ENCODE data around the gene PKD1. TPM values are rescaled to one million over a fixed set of nuclear protein-coding genes. Genes with fewer than 3 reads are reported as not detected.

The PKD1 gene
- total and polyA plus RNA-seq, 7 experiments from 2014 or later, result 4.9 to 153 (median 97.6) TPM

DNA sequence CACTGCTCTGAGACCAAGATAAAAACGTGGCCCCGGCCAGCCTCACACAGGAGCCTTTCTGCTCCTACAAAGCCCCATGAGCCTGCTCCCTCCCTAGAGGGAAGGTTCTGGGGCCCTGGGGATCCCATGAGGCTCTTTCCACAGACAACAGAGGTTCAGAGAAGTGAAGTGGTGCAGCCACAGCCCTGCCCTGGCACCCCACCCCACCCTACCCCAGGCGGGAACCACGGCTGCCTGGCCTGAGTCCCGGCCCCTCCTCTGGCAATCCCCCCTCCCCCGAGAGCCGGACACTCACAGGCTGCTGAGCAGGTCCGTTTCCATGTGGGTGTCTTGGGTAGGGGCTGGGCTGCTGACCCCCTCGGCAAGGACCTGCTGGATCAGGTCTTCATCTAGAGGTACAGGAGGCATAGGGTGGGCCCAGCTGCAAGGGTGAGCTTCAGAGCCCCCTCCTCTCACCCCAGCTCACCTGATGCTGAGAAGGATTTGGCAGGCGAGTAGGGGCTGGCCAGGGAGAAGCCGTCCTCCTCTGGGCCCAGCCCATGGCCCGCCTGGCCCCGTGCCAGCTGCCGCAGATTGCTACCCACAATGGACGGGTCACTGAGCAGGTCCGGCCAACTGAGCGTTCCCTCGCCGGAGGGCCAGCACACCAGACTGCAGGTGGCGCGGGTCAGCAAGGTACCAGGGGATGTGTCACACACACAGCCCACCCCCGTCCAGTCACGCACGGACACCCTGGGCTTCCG, 38.7 kb downstream of the PKD1 start:
- H3K4me1 Mint-ChIP-seq, result no peaks in the 10 kb centered on the region
- no peak overlapping the region for H3K4me3 ChIP-seq (ENCODE audit: low read length)
- H3K27me3 Mint-ChIP-seq, result no peaks in the 10 kb centered on the region
- H3K27ac ChIP-seq (ENCODE audit: low read depth, low read length), result no peak overlapping the region
- no peaks in the 10 kb centered on the region for H3K9me3 ChIP-seq (ENCODE audit: control insufficient read depth in 2 of 3, low read length in 3 of 3)
- intact Hi-C loops (cut with micrococcal nuclease), result no loop called here
- no peak overlapping the region for H3K27ac Mint-ChIP-seq
- H3K4me3 Mint-ChIP-seq, result no peak overlapping the region
- H3K36me3 Mint-ChIP-seq, result peaks cover 0 to 7% (median 0%) of the 10 kb centered on the region in 5 donors
- ChIA-PET CTCF (no interaction called here), POLR2A (no interaction called here)
- ATAC-seq (no peak), DNase-seq (no peak)
- H3K27me3 ChIP-seq (ENCODE audit: control insufficient read depth in 2 of 2, insufficient read depth in 2 of 2, low read length in 2 of 2), result no peaks in the 10 kb centered on the region
- no peaks in the 10 kb centered on the region for H3K9me3 Mint-ChIP-seq
- no peaks in the 10 kb centered on the region for H3K4me1 ChIP-seq (ENCODE audit: control insufficient read depth in 2 of 2, insufficient read depth in 2 of 2, low read length in 2 of 2)
- peaks cover 0 to 62% (median 0%) of the 10 kb centered on the region in 3 experiments for H3K36me3 ChIP-seq (ENCODE audit: control insufficient read depth in 2 of 3, insufficient read depth in 3 of 3, low read length in 3 of 3)

DNA sequence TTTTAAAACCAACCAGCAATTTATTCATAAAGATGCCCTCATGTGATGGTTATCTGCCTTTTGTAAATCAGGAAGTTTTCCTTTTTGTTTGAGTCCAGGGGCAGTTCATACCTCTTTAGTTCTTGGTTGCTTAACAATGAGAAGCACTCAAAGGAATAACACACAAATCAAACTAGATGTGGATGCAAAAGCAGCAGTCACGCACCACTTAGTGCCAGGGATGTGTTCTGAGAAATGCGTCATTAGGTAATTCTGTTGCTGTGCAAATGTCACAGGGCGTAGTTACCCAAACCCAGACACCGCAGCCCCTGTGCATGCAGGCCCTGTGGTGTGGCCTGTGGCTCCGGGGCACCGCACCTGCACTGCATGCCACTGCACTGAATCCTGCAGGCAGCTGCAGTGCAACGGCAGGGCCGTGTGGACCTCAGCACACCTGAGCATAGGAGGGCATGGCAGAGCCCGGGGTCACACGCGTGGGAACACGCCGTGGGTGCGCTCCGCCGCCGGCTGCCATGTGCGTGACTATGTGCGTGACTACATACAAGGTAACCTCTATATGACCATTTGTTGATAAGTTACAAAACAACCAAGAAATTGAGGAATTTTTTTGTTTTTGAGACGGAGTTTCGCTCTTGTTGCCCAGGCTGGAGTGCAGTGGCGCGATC, 39.6 kb downstream of the PKD1 start:
- H3K36me3 Mint-ChIP-seq, result peaks cover 0 to 7% (median 0%) of the 10 kb centered on the region in 5 donors
- no peak for DNase-seq
- Histone ChIP-seq H3K27ac (ENCODE audit: low read depth, low read length) (no peak overlapping the region), H3K36me3 (ENCODE audit: control insufficient read depth in 2 of 3, insufficient read depth in 3 of 3, low read length in 3 of 3) (peaks cover 0 to 64% (median 0%) of the 10 kb centered on the region in 3 experiments), H3K4me1 (ENCODE audit: control insufficient read depth in 2 of 2, insufficient read depth in 2 of 2, low read length in 2 of 2) (no peaks in the 10 kb centered on the region), H3K9me3 (ENCODE audit: control insufficient read depth in 2 of 3, low read length in 3 of 3) (no peaks in the 10 kb centered on the region), H3K4me3 (ENCODE audit: low read length) (no peak overlapping the region), H3K27me3 (ENCODE audit: control insufficient read depth in 2 of 2, insufficient read depth in 2 of 2, low read length in 2 of 2) (no peaks in the 10 kb centered on the region)
- ATAC-seq, result no peak
- H3K27me3 Mint-ChIP-seq, result no peaks in the 10 kb centered on the region
- H3K4me3 Mint-ChIP-seq, result no peak overlapping the region
- no peaks in the 10 kb centered on the region for H3K9me3 Mint-ChIP-seq
- H3K27ac Mint-ChIP-seq, result peak overlapping the region in 1 of 9 donors; percentile 18
- intact Hi-C loops (cut with micrococcal nuclease), result no loop called here
- no peaks in the 10 kb centered on the region for H3K4me1 Mint-ChIP-seq
- POLR2A ChIA-PET, result no interaction called here
- CTCF ChIA-PET, result no interaction called here

DNA sequence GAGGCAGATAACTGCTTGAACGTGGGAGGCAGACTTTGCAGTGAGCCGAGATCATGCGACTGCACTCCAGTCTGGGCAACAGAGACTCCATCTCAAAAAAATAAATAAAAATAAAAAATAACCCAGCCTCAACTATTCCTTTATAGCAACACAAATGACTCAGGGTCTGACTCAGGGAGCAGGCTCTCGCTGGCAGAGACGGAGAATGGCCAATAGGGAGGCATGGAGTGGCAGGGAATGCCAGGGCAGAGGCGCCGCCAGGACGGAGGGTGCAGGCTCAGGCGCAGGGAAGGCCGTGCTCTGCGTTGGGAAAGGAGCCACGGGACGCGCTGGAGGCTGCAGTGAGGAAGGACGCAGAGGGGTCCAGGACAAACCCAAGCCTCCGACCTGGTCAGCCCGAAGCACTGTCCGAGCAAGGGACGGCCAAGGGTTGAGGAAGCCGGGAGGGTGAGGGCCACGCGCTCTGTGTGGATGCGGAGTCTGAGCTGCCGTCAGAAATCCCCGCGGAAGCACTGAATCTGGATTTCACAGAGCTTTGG, 40.3 kb downstream of the PKD1 start:
- ChIA-PET CTCF (no interaction called here), POLR2A (no interaction called here)
- Histone ChIP-seq H3K36me3 (ENCODE audit: control insufficient read depth in 2 of 3, insufficient read depth in 3 of 3, low read length in 3 of 3) (peaks cover 0 to 66% (median 0%) of the 10 kb centered on the region in 3 experiments), H3K27me3 (ENCODE audit: control insufficient read depth in 2 of 2, insufficient read depth in 2 of 2, low read length in 2 of 2) (no peaks in the 10 kb centered on the region), H3K4me3 (ENCODE audit: low read length) (no peak overlapping the region), H3K9me3 (ENCODE audit: control insufficient read depth in 2 of 3, low read length in 3 of 3) (no peaks in the 10 kb centered on the region), H3K27ac (ENCODE audit: low read depth, low read length) (no peak overlapping the region), H3K4me1 (ENCODE audit: control insufficient read depth in 2 of 2, insufficient read depth in 2 of 2, low read length in 2 of 2) (no peaks in the 10 kb centered on the region)
- H3K4me3 Mint-ChIP-seq, result no peak overlapping the region
- no peaks in the 10 kb centered on the region for H3K9me3 Mint-ChIP-seq
- DNase-seq (no peak), ATAC-seq (no peak)
- no peaks in the 10 kb centered on the region for H3K27me3 Mint-ChIP-seq
- H3K27ac Mint-ChIP-seq, result peak overlapping the region in 1 of 9 donors; percentile 18
- H3K4me1 Mint-ChIP-seq, result no peaks in the 10 kb centered on the region
- intact Hi-C loops (cut with micrococcal nuclease), result no loop called here
- peaks cover 0 to 7% (median 0%) of the 10 kb centered on the region in 5 donors for H3K36me3 Mint-ChIP-seq

- Histone ChIP-seq H3K36me3 (ENCODE audit: control insufficient read depth in 2 of 3, insufficient read depth in 3 of 3, low read length in 3 of 3) (peaks cover 0 to 69% (median 0%) of the 10 kb centered on the region in 3 experiments), H3K4me3 (ENCODE audit: low read length) (no peak overlapping the region), H3K27me3 (ENCODE audit: control insufficient read depth in 2 of 2, insufficient read depth in 2 of 2, low read length in 2 of 2) (no peaks in the 10 kb centered on the region), H3K4me1 (ENCODE audit: control insufficient read depth in 2 of 2, insufficient read depth in 2 of 2, low read length in 2 of 2) (no peaks in the 10 kb centered on the region), H3K27ac (ENCODE audit: low read depth, low read length) (no peak overlapping the region), H3K9me3 (ENCODE audit: control insufficient read depth in 2 of 3, low read length in 3 of 3) (no peaks in the 10 kb centered on the region)
- CTCF ChIA-PET, result no interaction called here
- Mint-ChIP-seq H3K27ac (no peak overlapping the region), H3K36me3 (peaks cover 0 to 4% (median 0%) of the 10 kb centered on the region in 5 donors), H3K9me3 (no peaks in the 10 kb centered on the region), H3K4me1 (no peaks in the 10 kb centered on the region), H3K27me3 (no peaks in the 10 kb centered on the region), H3K4me3 (no peak overlapping the region)
- DNase-seq (no peak), ATAC-seq (no peak)
- POLR2A ChIA-PET, result no interaction called here
- intact Hi-C loops (cut with micrococcal nuclease), result no loop called here
Measured at GRCh38 chr16:2093793-2094192, 41.9 kb downstream of the PKD1 start.

- CTCF ChIA-PET, result no interaction called here
- H3K4me1 ChIP-seq (ENCODE audit: control insufficient read depth in 2 of 2, insufficient read depth in 2 of 2, low read length in 2 of 2), result no peaks in the 10 kb centered on the region
- DNase-seq (no peak), ATAC-seq (no peak)
- intact Hi-C loops (cut with micrococcal nuclease), result no loop called here
- no peaks in the 10 kb centered on the region for H3K9me3 ChIP-seq (ENCODE audit: control insufficient read depth in 2 of 3, low read length in 3 of 3)
- H3K36me3 Mint-ChIP-seq, result peaks cover 0 to 4% (median 0%) of the 10 kb centered on the region in 5 donors
- no peak overlapping the region for H3K27ac ChIP-seq (ENCODE audit: low read depth, low read length)
- H3K27me3 ChIP-seq (ENCODE audit: control insufficient read depth in 2 of 2, insufficient read depth in 2 of 2, low read length in 2 of 2), result no peaks in the 10 kb centered on the region
- POLR2A ChIA-PET, result no interaction called here
- H3K4me3 ChIP-seq (ENCODE audit: low read length), result no peak overlapping the region
- no peaks in the 10 kb centered on the region for H3K4me1 Mint-ChIP-seq
- H3K36me3 ChIP-seq (ENCODE audit: control insufficient read depth in 2 of 3, insufficient read depth in 3 of 3, low read length in 3 of 3), result peaks cover 0 to 79% (median 0%) of the 10 kb centered on the region in 3 experiments
- H3K4me3 Mint-ChIP-seq, result no peak overlapping the region
- H3K27ac Mint-ChIP-seq, result no peak overlapping the region
- no peaks in the 10 kb centered on the region for H3K9me3 Mint-ChIP-seq
- H3K27me3 Mint-ChIP-seq, result no peaks in the 10 kb centered on the region
Measured at GRCh38 chr16:2092866-2093265, 42.8 kb downstream of the PKD1 start.

- H3K27ac Mint-ChIP-seq, result no peak overlapping the region
- intact Hi-C loops (cut with micrococcal nuclease), result no loop called here
- H3K27me3 Mint-ChIP-seq, result no peaks in the 10 kb centered on the region
Measured at GRCh38 chr16:2092256-2092620, 43.5 kb downstream of the PKD1 start.

More at GRCh38 chr16:2092256-2092620, 43.5 kb downstream of the PKD1 start:
- Histone ChIP-seq H3K4me1 (ENCODE audit: control insufficient read depth in 2 of 2, insufficient read depth in 2 of 2, low read length in 2 of 2) (no peaks in the 10 kb centered on the region), H3K36me3 (ENCODE audit: control insufficient read depth in 2 of 3, insufficient read depth in 3 of 3, low read length in 3 of 3) (peaks cover 0 to 85% (median 0%) of the 10 kb centered on the region in 3 experiments), H3K27me3 (ENCODE audit: control insufficient read depth in 2 of 2, insufficient read depth in 2 of 2, low read length in 2 of 2) (no peaks in the 10 kb centered on the region), H3K9me3 (ENCODE audit: control insufficient read depth in 2 of 3, low read length in 3 of 3) (no peaks in the 10 kb centered on the region), H3K27ac (ENCODE audit: low read depth, low read length) (no peak overlapping the region), H3K4me3 (ENCODE audit: low read length) (no peak overlapping the region)
- CTCF ChIA-PET, result no interaction called here
- Mint-ChIP-seq H3K4me1 (no peaks in the 10 kb centered on the region), H3K36me3 (peaks cover 0 to 7% (median 0%) of the 10 kb centered on the region in 5 donors), H3K9me3 (no peaks in the 10 kb centered on the region), H3K4me3 (no peak overlapping the region)
- POLR2A ChIA-PET, result no interaction called here
- ATAC-seq (no peak), DNase-seq (no peak)
